ENCODE data around the gene LY86. TPM values are rescaled to one million over a fixed set of nuclear protein-coding genes. Genes with fewer than 3 reads are reported as not detected.

LY86 gene
- polyA plus RNA-seq, 4 donors = 2.8 to 3.4 (median 3.0) TPM; not detected in 1

- H3K27ac ChIP-seq (ENCODE audit: low read depth in 1 of 3, low read length in 2 of 3) = peak overlapping the region; percentile 34 to 87 (median 51)
- FAIRE-seq (no peak), DNase-seq (no peak)
- H3K9me3 ChIP-seq (ENCODE audit: control insufficient read depth in 2 of 2, insufficient read depth in 1 of 2, low read depth in 1 of 2, low read length in 1 of 2) = peaks cover 0 to 14% of the 10 kb centered on the region in 2 donors
- H3K27me3 ChIP-seq (ENCODE audit: control insufficient read depth in 3 of 3, insufficient read depth in 3 of 3, low read length in 3 of 3) = no peaks in the 10 kb centered on the region
- H3K36me3 ChIP-seq (ENCODE audit: control insufficient read depth in 3 of 3, insufficient read depth in 2 of 3, low read depth in 1 of 3, low read length in 3 of 3) = no peaks in the 10 kb centered on the region
- no peak overlapping the region for H3K4me3 ChIP-seq (ENCODE audit: low read depth in 1 of 3, low read length in 3 of 3)
- H3K4me1 ChIP-seq (ENCODE audit: control insufficient read depth in 3 of 3, insufficient read depth in 2 of 3, low read depth in 1 of 3, low read length in 2 of 3) = peaks cover 3 to 55% (median 12%) of the 10 kb centered on the region in 3 donors
- WGBS, 3 donors = 25 to 58% (median 46%) methylated on average over 6 of the region's 6 CpGs
Measured at GRCh38 chr6:6694368-6694780, 105.9 kb downstream of the LY86 start.

DNA sequence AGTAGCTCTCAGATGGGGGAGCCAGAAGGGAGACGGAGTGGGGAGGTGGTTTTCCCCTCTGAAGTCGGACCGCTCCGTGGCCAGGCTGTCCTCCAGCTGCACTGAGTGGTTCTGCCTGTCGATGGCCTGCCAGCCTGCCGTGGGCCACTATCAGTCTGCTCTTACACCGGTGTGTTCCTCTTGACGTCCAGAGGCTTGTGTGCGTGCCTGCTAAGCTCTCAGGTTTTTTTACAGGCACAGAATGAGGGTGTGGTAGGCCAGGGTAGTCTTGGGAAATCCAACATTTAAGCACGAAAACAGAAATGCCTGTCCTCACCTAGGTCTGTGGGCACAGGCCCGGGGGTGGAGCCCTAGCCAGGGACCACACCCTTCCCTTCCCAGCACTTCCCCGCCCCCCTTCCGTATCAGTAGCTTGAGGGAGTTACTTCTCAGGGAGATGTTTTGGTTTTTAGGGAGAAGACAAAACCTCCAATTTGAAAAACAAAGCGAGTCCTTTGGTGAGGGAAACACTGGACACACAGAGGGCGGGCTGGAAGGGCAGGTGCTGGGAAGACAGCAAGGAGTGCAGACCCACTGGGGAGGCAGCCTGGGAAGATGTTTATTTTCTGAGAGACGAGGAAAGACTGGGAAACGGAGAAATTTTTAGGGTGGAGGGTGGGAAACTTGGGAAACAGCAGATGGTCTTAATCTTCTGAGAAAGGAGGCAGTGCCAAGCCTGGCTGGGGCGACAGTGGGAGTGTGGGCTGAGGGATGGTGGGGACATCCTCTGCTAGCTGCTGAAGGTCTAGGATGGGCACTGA is 106.5 kb downstream of the LY86 start:
- Histone ChIP-seq H3K27me3 (ENCODE audit: control insufficient read depth in 3 of 3, insufficient read depth in 3 of 3, low read length in 3 of 3) (no peaks in the 10 kb centered on the region), H3K27ac (ENCODE audit: low read depth in 1 of 3, low read length in 2 of 3) (peak overlapping the region; percentile 41 to 87 (median 51)), H3K4me3 (ENCODE audit: low read depth in 1 of 3, low read length in 3 of 3) (no peak overlapping the region), H3K9me3 (ENCODE audit: control insufficient read depth in 2 of 2, insufficient read depth in 1 of 2, low read depth in 1 of 2, low read length in 1 of 2) (peaks cover 0 to 14% of the 10 kb centered on the region in 2 donors), H3K4me1 (ENCODE audit: control insufficient read depth in 3 of 3, insufficient read depth in 2 of 3, low read depth in 1 of 3, low read length in 2 of 3) (peaks cover 3 to 62% (median 14%) of the 10 kb centered on the region in 3 donors), H3K36me3 (ENCODE audit: control insufficient read depth in 3 of 3, insufficient read depth in 2 of 3, low read depth in 1 of 3, low read length in 3 of 3) (no peaks in the 10 kb centered on the region)
- FAIRE-seq (no peak), DNase-seq (peak; percentile 51 to 63)
- 22 to 41% (median 30%) methylated on average over 18 of the region's 18 CpGs for WGBS, 3 donors

DNA sequence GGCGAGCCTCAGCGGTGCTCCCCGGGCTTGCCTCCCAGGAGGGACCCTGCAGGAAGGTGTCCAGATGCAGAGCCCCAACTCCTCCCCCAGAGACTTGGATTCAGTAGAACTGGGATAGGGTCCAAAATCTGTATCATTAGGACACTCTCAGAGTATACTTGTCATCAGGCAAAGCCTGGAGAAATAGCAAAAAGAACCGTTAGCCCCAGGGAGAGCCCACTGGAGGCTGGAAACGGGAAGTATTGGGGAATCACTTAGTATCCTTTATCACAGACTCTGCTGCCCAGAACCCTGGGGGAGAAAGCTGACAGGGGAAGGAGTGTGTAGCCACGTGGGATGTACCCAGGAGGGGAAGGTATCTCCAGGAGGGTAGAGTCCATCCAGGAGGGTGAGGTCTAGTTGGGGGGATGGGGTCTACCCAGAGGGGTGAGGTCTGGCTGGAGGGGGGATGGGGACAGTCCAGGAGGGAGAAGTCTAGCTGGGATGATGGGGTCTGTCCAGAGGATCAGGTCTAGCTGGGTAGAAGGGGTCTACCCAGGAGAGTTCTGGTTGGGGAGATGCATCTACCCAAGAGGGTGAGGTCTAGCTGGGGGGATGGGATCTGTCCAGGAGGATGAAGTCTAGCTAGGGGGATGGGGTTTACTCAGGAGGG is 107.2 kb downstream of the LY86 start:
- DNase-seq (no peak), FAIRE-seq (no peak)
- WGBS, 3 donors = 46 to 53% (median 49%) methylated on average over 6 of the region's 6 CpGs
- H3K27me3 ChIP-seq (ENCODE audit: control insufficient read depth in 3 of 3, insufficient read depth in 3 of 3, low read length in 3 of 3) = no peaks in the 10 kb centered on the region
- H3K9me3 ChIP-seq (ENCODE audit: control insufficient read depth in 2 of 2, insufficient read depth in 1 of 2, low read depth in 1 of 2, low read length in 1 of 2) = peaks cover 0 to 14% of the 10 kb centered on the region in 2 donors
- H3K27ac ChIP-seq (ENCODE audit: low read depth in 1 of 3, low read length in 2 of 3) = peak overlapping the region in 2 of 3 donors; percentile 41 to 87
- H3K4me3 ChIP-seq (ENCODE audit: low read depth in 1 of 3, low read length in 3 of 3) = no peak overlapping the region
- H3K36me3 ChIP-seq (ENCODE audit: control insufficient read depth in 3 of 3, insufficient read depth in 2 of 3, low read depth in 1 of 3, low read length in 3 of 3) = no peaks in the 10 kb centered on the region
- peaks cover 3 to 68% (median 14%) of the 10 kb centered on the region in 3 donors for H3K4me1 ChIP-seq (ENCODE audit: control insufficient read depth in 3 of 3, insufficient read depth in 2 of 3, low read depth in 1 of 3, low read length in 2 of 3)

DNA sequence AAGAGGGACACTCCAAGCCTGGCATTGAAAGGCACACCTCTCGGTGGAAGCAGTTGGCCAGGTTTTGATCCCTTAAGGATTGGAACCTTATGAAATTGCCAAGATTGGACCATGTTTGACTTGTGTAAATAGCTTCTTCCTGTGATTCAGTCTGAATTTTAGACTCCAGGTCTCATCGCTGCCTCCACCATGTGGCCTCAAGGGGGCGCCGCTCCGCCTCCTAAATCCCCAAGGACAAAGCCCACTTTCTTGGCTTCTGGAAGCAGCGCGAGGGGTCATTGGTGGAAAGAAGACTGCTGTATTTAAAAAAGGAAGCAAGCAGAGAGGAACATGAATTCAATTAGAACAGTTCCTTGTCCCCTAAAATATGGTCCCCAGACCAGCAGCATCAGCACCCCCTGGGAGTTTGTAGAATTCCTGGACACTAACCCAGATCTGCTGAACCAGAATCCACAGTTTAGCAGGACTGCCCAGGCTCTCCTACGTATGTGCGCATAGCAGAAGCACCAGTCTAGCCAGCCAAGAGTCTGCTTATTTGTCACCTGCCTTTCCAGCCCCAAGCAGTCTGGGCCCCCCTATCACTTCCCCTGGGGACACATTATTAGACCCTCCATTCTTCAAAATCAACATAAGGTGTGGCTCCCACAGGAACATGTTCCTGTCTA is 108.5 kb downstream of the LY86 start:
- peak; percentile 74 to 86 for DNase-seq
- Histone ChIP-seq H3K27ac (ENCODE audit: low read depth in 1 of 3, low read length in 2 of 3) (peak overlapping the region in 2 of 3 donors; percentile 66 to 67), H3K4me1 (ENCODE audit: control insufficient read depth in 3 of 3, insufficient read depth in 2 of 3, low read depth in 1 of 3, low read length in 2 of 3) (peaks cover 3 to 78% (median 16%) of the 10 kb centered on the region in 3 donors)

DNA sequence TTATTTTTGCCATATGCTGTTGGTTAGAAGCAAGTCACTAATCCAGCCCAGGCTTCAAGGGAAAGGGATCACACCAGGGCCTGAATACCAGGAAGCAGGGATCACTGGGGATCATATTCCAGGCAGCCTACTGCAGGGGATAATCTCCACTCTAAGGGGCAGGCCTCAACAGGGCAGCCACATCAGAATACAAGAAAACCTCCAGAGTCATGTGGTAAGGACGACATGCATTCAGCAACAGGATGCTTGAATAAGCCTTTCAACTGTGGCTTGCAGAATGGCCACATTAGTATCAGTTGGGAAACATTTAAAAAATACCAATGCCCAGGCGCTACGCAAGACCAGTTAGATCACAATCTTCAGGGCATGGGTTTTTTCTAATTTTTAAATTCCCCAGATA is 109.1 kb downstream of the LY86 start:
- Histone ChIP-seq H3K4me1 (ENCODE audit: control insufficient read depth in 3 of 3, insufficient read depth in 2 of 3, low read depth in 1 of 3, low read length in 2 of 3) (peaks cover 3 to 80% (median 17%) of the 10 kb centered on the region in 3 donors), H3K27ac (ENCODE audit: low read depth in 1 of 3, low read length in 2 of 3) (peak overlapping the region; percentile 45 to 69 (median 67)), H3K4me3 (ENCODE audit: low read depth in 1 of 3, low read length in 3 of 3) (no peak overlapping the region), H3K36me3 (ENCODE audit: control insufficient read depth in 3 of 3, insufficient read depth in 2 of 3, low read depth in 1 of 3, low read length in 3 of 3) (no peaks in the 10 kb centered on the region), H3K9me3 (ENCODE audit: control insufficient read depth in 2 of 2, insufficient read depth in 1 of 2, low read depth in 1 of 2, low read length in 1 of 2) (no peaks in the 10 kb centered on the region), H3K27me3 (ENCODE audit: control insufficient read depth in 3 of 3, insufficient read depth in 3 of 3, low read length in 3 of 3) (no peaks in the 10 kb centered on the region)
- FAIRE-seq (no peak), DNase-seq (peak in 1 of 2 donors; percentile 47)
- 63 to 84% (median 83%) methylated on average over 3 of the region's 3 CpGs for WGBS, 3 donors

More for the DNA sequence above, 108.5 kb downstream of the LY86 start:
- no peak overlapping the region for H3K4me3 ChIP-seq (ENCODE audit: low read depth in 1 of 3, low read length in 3 of 3)
- FAIRE-seq = no peak
- WGBS, 3 donors = 21 to 33% (median 32%) methylated on average over 9 of the region's 9 CpGs
- peaks cover 0 to 1% of the 10 kb centered on the region in 2 donors for H3K9me3 ChIP-seq (ENCODE audit: control insufficient read depth in 2 of 2, insufficient read depth in 1 of 2, low read depth in 1 of 2, low read length in 1 of 2)
- H3K27me3 ChIP-seq (ENCODE audit: control insufficient read depth in 3 of 3, insufficient read depth in 3 of 3, low read length in 3 of 3) = no peaks in the 10 kb centered on the region
- H3K36me3 ChIP-seq (ENCODE audit: control insufficient read depth in 3 of 3, insufficient read depth in 2 of 3, low read depth in 1 of 3, low read length in 3 of 3) = no peaks in the 10 kb centered on the region

DNA sequence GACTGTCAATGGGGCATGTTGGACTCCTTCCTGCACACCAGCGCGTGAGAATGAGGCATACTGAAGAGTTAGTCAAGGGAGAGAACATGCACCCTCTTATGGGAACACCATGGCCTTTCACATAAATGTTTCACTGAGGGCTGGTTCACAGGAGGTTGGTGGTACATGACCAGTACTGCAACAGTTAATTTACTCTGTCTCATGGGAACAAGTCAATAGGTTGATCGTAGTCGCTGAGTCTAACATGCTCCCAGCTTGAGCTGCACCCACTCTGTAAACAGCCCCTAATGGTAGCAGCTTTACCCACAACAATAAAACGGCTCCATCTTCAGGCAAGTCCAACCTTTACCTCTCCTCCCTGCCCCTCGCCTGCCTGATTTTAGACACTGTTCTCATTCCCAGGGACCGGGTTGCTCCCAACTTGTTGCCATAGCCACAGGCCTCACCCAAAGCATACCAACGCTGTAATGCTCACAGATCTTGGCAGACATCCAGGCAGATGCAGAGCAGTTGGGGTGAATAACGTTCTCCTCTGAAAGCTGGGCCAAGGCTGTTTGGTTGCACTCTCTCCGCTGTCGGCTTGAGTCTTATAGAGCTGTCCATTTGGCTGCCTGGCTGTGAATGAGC is 111.3 kb downstream of the LY86 start:
- Histone ChIP-seq H3K9me3 (ENCODE audit: control insufficient read depth in 2 of 2, insufficient read depth in 1 of 2, low read depth in 1 of 2, low read length in 1 of 2) (no peaks in the 10 kb centered on the region), H3K4me1 (ENCODE audit: control insufficient read depth in 3 of 3, insufficient read depth in 2 of 3, low read depth in 1 of 3, low read length in 2 of 3) (peaks cover 3 to 87% (median 19%) of the 10 kb centered on the region in 3 donors), H3K36me3 (ENCODE audit: control insufficient read depth in 3 of 3, insufficient read depth in 2 of 3, low read depth in 1 of 3, low read length in 3 of 3) (no peaks in the 10 kb centered on the region), H3K27ac (ENCODE audit: low read depth in 1 of 3, low read length in 2 of 3) (peak overlapping the region; percentile 51 to 95 (median 62)), H3K27me3 (ENCODE audit: control insufficient read depth in 3 of 3, insufficient read depth in 3 of 3, low read length in 3 of 3) (no peaks in the 10 kb centered on the region), H3K4me3 (ENCODE audit: low read depth in 1 of 3, low read length in 3 of 3) (no peak overlapping the region)
- FAIRE-seq (no peak), DNase-seq (peak; percentile 94 to 99)
- 18 to 32% (median 28%) methylated on average over 11 of the region's 11 CpGs for WGBS, 3 donors

DNA sequence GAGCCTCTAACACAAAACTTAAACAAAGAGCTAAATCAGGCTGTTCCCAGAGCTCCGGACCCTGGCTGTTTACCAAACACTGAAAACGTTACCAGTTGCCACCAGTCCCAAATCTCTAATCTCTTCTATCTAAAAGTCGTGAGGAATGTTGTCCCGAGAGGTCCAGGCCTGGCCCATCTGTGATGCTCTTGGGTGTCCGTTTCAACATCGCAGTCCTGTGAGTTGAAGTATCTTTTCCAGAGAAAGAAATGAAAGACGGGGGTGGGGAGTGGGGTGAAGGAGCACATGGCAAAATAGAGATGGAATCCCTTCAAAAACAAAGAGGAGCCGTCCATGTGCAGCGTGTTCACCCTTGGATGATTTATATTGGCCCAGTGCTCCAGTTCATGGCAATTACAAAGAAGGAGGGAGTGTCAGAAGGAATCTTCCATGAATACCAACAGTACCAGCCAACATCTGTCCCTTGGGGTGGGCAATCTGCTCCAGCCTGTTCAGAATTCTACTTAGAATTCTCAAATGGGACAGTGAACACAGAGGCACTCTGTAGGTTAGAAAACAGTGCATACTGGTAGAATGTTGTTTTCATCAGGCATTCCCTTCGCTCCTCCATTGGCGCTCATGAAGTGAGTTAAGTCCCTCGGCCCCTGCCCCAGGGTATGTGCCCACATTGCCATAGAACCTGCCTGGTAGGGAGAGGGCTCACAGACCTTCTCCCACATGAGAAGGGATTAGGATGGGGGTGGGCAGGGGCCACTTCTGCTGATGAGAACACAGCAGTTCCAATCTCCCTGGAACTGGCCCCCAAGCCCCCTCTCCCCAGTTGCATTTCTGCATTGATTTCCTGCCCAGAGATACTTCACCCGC is 112.1 kb downstream of the LY86 start:
- no peak for FAIRE-seq
- no peak overlapping the region for H3K4me3 ChIP-seq (ENCODE audit: low read depth in 1 of 3, low read length in 3 of 3)
- no peaks in the 10 kb centered on the region for H3K9me3 ChIP-seq (ENCODE audit: control insufficient read depth in 2 of 2, insufficient read depth in 1 of 2, low read depth in 1 of 2, low read length in 1 of 2)
- peak overlapping the region; percentile 41 to 95 (median 51) for H3K27ac ChIP-seq (ENCODE audit: low read depth in 1 of 3, low read length in 2 of 3)
- no peaks in the 10 kb centered on the region for H3K27me3 ChIP-seq (ENCODE audit: control insufficient read depth in 3 of 3, insufficient read depth in 3 of 3, low read length in 3 of 3)
- DNase-seq = peak in 1 of 2 donors; percentile 21
- peaks cover 3 to 87% (median 15%) of the 10 kb centered on the region in 3 donors for H3K4me1 ChIP-seq (ENCODE audit: control insufficient read depth in 3 of 3, insufficient read depth in 2 of 3, low read depth in 1 of 3, low read length in 2 of 3)
- no peaks in the 10 kb centered on the region for H3K36me3 ChIP-seq (ENCODE audit: control insufficient read depth in 3 of 3, insufficient read depth in 2 of 3, low read depth in 1 of 3, low read length in 3 of 3)
- WGBS, 3 donors = 54 to 60% (median 56%) methylated on average over 13 of the region's 13 CpGs
